H9 (cell line): ENCODE data around the gene ERFL. TPM values are rescaled to one million over a fixed set of nuclear protein-coding genes. Genes with fewer than 3 reads are reported as not detected.

Source experiments
- DNase-seq: peaks from one replicate; pipeline ENCODE4 v3.0.0-alpha.2; 2017
- H2AFZ ChIP-seq: one replicate; pipeline ENCODE4 v1.6.1; 2013; ENCODE audit warnings: mild to moderate bottlenecking, low read length, control low read depth, moderate library complexity
- H2AK5ac ChIP-seq: 2 replicates; pipeline ENCODE4 v1.6.1; 2013; ENCODE audit warnings: low read length, control low read depth, mixed read lengths; ENCODE audit not compliant: insufficient read length
- H2BK120ac ChIP-seq: one replicate; pipeline ENCODE4 v1.6.1; 2013; ENCODE audit warnings: low read depth, mild to moderate bottlenecking, low read length, control low read depth, inconsistent platforms; ENCODE audit not compliant: poor library complexity, severe bottlenecking
- H2BK12ac ChIP-seq: 2 replicates; pipeline ENCODE4 v1.6.1; 2013; ENCODE audit warnings: low read length, control low read depth, mixed read lengths, low read depth; ENCODE audit not compliant: insufficient read length
- H2BK15ac ChIP-seq: 2 replicates; pipeline ENCODE4 v1.6.1; 2013; ENCODE audit warnings: low read depth, low read length, control low read depth
- H2BK20ac ChIP-seq: one replicate; pipeline ENCODE4 v1.6.1; 2013; ENCODE audit warnings: low read depth, mild to moderate bottlenecking, low read length, control low read depth, inconsistent platforms; ENCODE audit not compliant: poor library complexity, severe bottlenecking
- H2BK5ac ChIP-seq: 2 replicates; pipeline ENCODE4 v1.6.1; 2013; ENCODE audit warnings: low read length, control low read depth, mixed read lengths; ENCODE audit not compliant: insufficient read length
- H3K14ac ChIP-seq: 2 replicates; pipeline ENCODE4 v1.6.1; 2013; ENCODE audit warnings: low read length, control low read depth; ENCODE audit not compliant: insufficient read depth
- H3K18ac ChIP-seq: 2 replicates; pipeline ENCODE4 v1.6.1; 2013; ENCODE audit warnings: low read depth, mild to moderate bottlenecking, mixed read lengths, low read length, control low read depth; ENCODE audit not compliant: insufficient read length
- H3K23ac ChIP-seq: 2 replicates; pipeline ENCODE4 v1.6.1; 2013; ENCODE audit warnings: low read length, control low read depth, mixed read lengths, low read depth; ENCODE audit not compliant: insufficient read length
- H3K23me2 ChIP-seq: 2 replicates; pipeline ENCODE4 v1.6.1; 2013; ENCODE audit warnings: low read depth, mild to moderate bottlenecking, mixed read lengths, low read length, control low read depth; ENCODE audit not compliant: insufficient read length, poor library complexity, severe bottlenecking
- H3K27ac ChIP-seq: 2 replicates; pipeline ENCODE4 v1.5.1; 2013; ENCODE audit warnings: low read length, control low read depth, mixed read lengths, low read depth; ENCODE audit not compliant: insufficient read length
- H3K27me3 ChIP-seq: 2 replicates; pipeline ENCODE4 v1.6.1; 2013; ENCODE audit warnings: low read length, control low read depth, inconsistent platforms; ENCODE audit not compliant: insufficient read depth
- H3K4ac ChIP-seq: 2 replicates; pipeline ENCODE4 v1.6.1; 2013; ENCODE audit warnings: low read depth, mild to moderate bottlenecking, control low read depth, inconsistent platforms, low read length, moderate library complexity
- H3K4me1 ChIP-seq: 2 replicates; pipeline ENCODE4 v1.6.1; 2013; ENCODE audit warnings: low read length, control low read depth, inconsistent platforms; ENCODE audit not compliant: insufficient read depth
- H3K4me2 ChIP-seq: 2 replicates; pipeline ENCODE4 v1.6.1; 2013; ENCODE audit warnings: low read length, control low read depth, mixed read lengths; ENCODE audit not compliant: insufficient read length, insufficient read depth
- H3K56ac ChIP-seq: 2 replicates; pipeline ENCODE4 v1.6.1; 2013; ENCODE audit warnings: low read depth, mild to moderate bottlenecking, mixed read lengths, low read length, control low read depth; ENCODE audit not compliant: insufficient read length
- H3K79me1 ChIP-seq: 2 replicates; pipeline ENCODE4 v1.6.1; 2013; ENCODE audit warnings: low read depth, mild to moderate bottlenecking, moderate library complexity, low read length, control low read depth, inconsistent platforms; ENCODE audit not compliant: insufficient read depth, poor library complexity, severe bottlenecking
- H3K79me2 ChIP-seq: 2 replicates; pipeline ENCODE4 v1.6.1; 2013; ENCODE audit warnings: low read length, control low read depth, inconsistent platforms; ENCODE audit not compliant: insufficient read depth
- H3K9ac ChIP-seq: 2 replicates; pipeline ENCODE4 v1.6.1; 2013; ENCODE audit warnings: low read length, control low read depth, mixed read lengths; ENCODE audit not compliant: insufficient read length; ENCODE audit errors: extremely low read depth
- H3K9me3 ChIP-seq: one replicate; pipeline ENCODE4 v1.6.1; 2013; ENCODE audit warnings: low read depth, low read length, inconsistent platforms; ENCODE audit not compliant: control insufficient read depth
- H3T11ph ChIP-seq: one replicate; pipeline ENCODE4 v1.6.1; 2013; ENCODE audit warnings: mild to moderate bottlenecking, low read length, control low read depth, inconsistent platforms
- H4K20me1 ChIP-seq: one replicate; pipeline ENCODE4 v1.6.1; 2013; ENCODE audit not compliant: control insufficient read depth, insufficient read length, insufficient read depth
- H4K5ac ChIP-seq: 2 replicates; pipeline ENCODE4 v1.6.1; 2013; ENCODE audit warnings: low read depth, mild to moderate bottlenecking, mixed read lengths, low read length, control low read depth; ENCODE audit not compliant: insufficient read length
- H4K8ac ChIP-seq: replicated peaks from 2 replicates; pipeline ENCODE4 v1.6.1; 2013; ENCODE audit warnings: low read length, control low read depth, mixed read lengths, low read depth; ENCODE audit not compliant: insufficient read length
- H4K91ac ChIP-seq: 2 replicates; pipeline ENCODE4 v1.6.1; 2013; ENCODE audit warnings: low read depth, mild to moderate bottlenecking, moderate library complexity, mixed read lengths, low read length, control low read depth; ENCODE audit not compliant: insufficient read length
- H3K27ac Mint-ChIP-seq, 3 experiments: 2 replicates in 2 of 3; 3 replicates in 1 of 3; pipeline ENCODE4 v1.8.0; 2020 to 2021; ENCODE audit warnings: mixed read lengths in 3 of 3, mild to moderate bottlenecking in 1 of 3, moderate library complexity in 1 of 3
- H3K27me3 Mint-ChIP-seq: 2 replicates; pipeline ENCODE4 v1.8.0; 2021; ENCODE audit warnings: low read depth, mild to moderate bottlenecking, moderate library complexity, mixed read lengths
- H3K36me3 Mint-ChIP-seq, 3 experiments: 2 replicates in 2 of 3; 3 replicates in 1 of 3; pipeline ENCODE4 v1.8.0; 2020 to 2021; ENCODE audit warnings: low read depth in 3 of 3, mixed read lengths in 3 of 3; ENCODE audit not compliant: insufficient read depth in 1 of 3
- H3K4me1 Mint-ChIP-seq, 2 experiments: 2 replicates each; pipeline ENCODE4 v1.8.0; 2020; ENCODE audit warnings: mixed read lengths in 2 of 2
- H3K4me3 Mint-ChIP-seq, 2 experiments: 2 replicates in 1 of 2; 3 replicates in 1 of 2; pipeline ENCODE4 v1.8.0; 2020 to 2021; ENCODE audit warnings: mild to moderate bottlenecking in 2 of 2, mixed read lengths in 2 of 2, moderate library complexity in 1 of 2
- H3K9me3 Mint-ChIP-seq, 2 experiments: 2 replicates in 1 of 2; 3 replicates in 1 of 2; pipeline ENCODE4 v1.8.0; 2020; ENCODE audit warnings: mild to moderate bottlenecking in 2 of 2, mixed read lengths in 2 of 2, moderate library complexity in 1 of 2
- WGBS: extraction: QIAGEN DNeasy Blood & Tissue Kit; methylation state at CpG from one replicate; pipeline ENCODE4 v1.1.7; 2013; ENCODE audit warnings: missing lambda C conversion rate, low lambda C conversion rate, mixed read lengths; ENCODE audit not compliant: insufficient read length; ENCODE audit errors: extremely low coverage; 5-methylcytosine and 5-hydroxymethylcytosine counted together
- total RNA-seq: library from RNA; stranded (reverse); gene quantifications from 2 replicates; pipeline ENCODE4 v1.2.1, GENCODE V29; 2021
- TF ChIP-seq, protein P1 (sequence below): fragments of 200-600 bp; sonication (generic); conservative IDR thresholded peaks from 3 replicates; pipeline ENCODE4 v1.8.0; 2021; ENCODE audit warnings: antibody characterized with exemption, mild to moderate bottlenecking

ERFL gene
- total RNA-seq, 1 experiment from 2014 or later = 0.22 TPM

DNA sequence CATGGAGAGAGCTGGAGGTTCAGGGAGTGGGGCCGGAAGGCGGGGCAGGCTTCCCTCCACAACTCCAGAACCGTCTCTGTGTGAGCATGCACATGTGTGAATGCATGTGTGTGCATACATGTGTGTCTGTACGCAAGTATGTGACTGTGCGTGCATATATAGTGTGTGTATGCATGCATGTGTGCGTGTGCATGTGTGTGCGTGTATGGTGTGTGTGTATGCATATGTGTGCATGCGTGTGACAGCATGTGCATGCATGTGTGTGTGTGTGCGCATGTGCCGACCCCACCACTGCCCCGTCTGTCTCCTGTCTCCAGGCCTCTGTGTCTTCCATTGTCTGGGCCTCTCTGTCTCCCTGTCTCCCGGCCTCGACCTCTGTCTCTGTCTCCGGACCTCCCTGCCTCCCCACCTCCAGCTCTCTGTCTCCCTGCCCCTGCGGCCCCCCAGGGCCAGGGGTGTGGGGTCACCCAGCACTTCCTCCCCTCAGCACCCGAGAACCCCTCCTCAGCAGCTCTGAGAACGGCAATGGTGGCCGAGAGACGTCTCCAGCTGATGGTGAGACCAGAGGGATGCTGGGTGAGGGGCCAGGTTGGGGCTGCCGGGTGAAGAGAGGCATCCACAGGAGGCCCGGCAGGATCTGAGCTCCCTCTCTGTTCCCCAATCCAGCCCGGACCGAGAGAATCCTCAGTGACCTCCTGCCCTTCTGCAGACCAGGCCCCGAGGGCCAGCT lies 22.8 kb downstream of the ERFL start:
- TF ChIP-seq, protein P1, sequence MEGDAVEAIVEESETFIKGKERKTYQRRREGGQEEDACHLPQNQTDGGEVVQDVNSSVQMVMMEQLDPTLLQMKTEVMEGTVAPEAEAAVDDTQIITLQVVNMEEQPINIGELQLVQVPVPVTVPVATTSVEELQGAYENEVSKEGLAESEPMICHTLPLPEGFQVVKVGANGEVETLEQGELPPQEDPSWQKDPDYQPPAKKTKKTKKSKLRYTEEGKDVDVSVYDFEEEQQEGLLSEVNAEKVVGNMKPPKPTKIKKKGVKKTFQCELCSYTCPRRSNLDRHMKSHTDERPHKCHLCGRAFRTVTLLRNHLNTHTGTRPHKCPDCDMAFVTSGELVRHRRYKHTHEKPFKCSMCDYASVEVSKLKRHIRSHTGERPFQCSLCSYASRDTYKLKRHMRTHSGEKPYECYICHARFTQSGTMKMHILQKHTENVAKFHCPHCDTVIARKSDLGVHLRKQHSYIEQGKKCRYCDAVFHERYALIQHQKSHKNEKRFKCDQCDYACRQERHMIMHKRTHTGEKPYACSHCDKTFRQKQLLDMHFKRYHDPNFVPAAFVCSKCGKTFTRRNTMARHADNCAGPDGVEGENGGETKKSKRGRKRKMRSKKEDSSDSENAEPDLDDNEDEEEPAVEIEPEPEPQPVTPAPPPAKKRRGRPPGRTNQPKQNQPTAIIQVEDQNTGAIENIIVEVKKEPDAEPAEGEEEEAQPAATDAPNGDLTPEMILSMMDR = no peak
- no peak overlapping the region for H2BK12ac ChIP-seq
- no peak overlapping the region for H2AK5ac ChIP-seq
- DNase-seq = no peak
- no peaks in the 10 kb centered on the region for H3K4me1 ChIP-seq
- Mint-ChIP-seq H3K27ac (no peak overlapping the region), H3K27me3 (peaks cover 3% of the 10 kb centered on the region), H3K4me3 (no peak overlapping the region), H3K9me3 (no peaks in the 10 kb centered on the region), H3K36me3 (peaks cover 15 to 52% (median 43%) of the 10 kb centered on the region in 3 experiments; a peak in 6 of 7 replicates), H3K4me1 (peaks cover 0 to 14% of the 10 kb centered on the region in 2 experiments; a peak in 2 of 4 replicates)
- H2BK120ac ChIP-seq = no peak overlapping the region
- H3K23ac ChIP-seq = no peak overlapping the region
- no peak overlapping the region for H4K91ac ChIP-seq
- no peak overlapping the region for H4K5ac ChIP-seq
- H3K4me2 ChIP-seq = no peak overlapping the region
- no peak overlapping the region for H2BK5ac ChIP-seq
- no peak overlapping the region for H2BK15ac ChIP-seq
- H3K79me2 ChIP-seq = no peaks in the 10 kb centered on the region
- WGBS = no CpG with 5 or more reads among the region's 24 CpGs
- H4K20me1 ChIP-seq = no peaks in the 10 kb centered on the region
- H2AFZ ChIP-seq = no peak overlapping the region
- no peak overlapping the region for H4K8ac ChIP-seq
- no peak overlapping the region for H3K56ac ChIP-seq
- H3K9me3 ChIP-seq = no peaks in the 10 kb centered on the region
- H3K14ac ChIP-seq = no peak overlapping the region
- no peak overlapping the region for H3K27ac ChIP-seq
- H2BK20ac ChIP-seq = no peak overlapping the region
- no peak overlapping the region for H3T11ph ChIP-seq
- H3K4ac ChIP-seq = no peak overlapping the region
- H3K9ac ChIP-seq = no peak overlapping the region
- peaks cover 4% of the 10 kb centered on the region for H3K27me3 ChIP-seq
- H3K79me1 ChIP-seq = no peaks in the 10 kb centered on the region
- H3K23me2 ChIP-seq = no peaks in the 10 kb centered on the region
- H3K18ac ChIP-seq = no peak overlapping the region
